Measurements from ENCODE around the gene ACVR1B. TPM values are rescaled to one million over a fixed set of nuclear protein-coding genes. Genes with fewer than 3 reads are reported as not detected.

The ACVR1B gene
- total and polyA plus RNA-seq, 9 of the 15 experiments (the other 6 are each of a cell fraction or from before 2014, with no cell fraction given) = 0.97 to 15.1 (median 6.8) TPM

- TF ChIP-seq CEBPB (tag; IDR thresholded peaks at IDR 0.05) (peak; percentile 66), RFX7 (CRISPR knock-in tag; IDR thresholded peaks at IDR 0.05) (no peak)
Observed at GRCh38 chr12:52005903-52006703, 54.6 kb downstream of the ACVR1B start (continued).

GRCh38 chr12:52006726-52007157 lies 55.2 kb downstream of the ACVR1B start, which contains the start of gene TAMALIN:
TSS of gene TAMALIN (plus strand) at chr12:52006946. CDS start at chr12:52007020, 74 bp downstream.
- Histone ChIP-seq H3K9me3 (replicated peaks; ENCODE audit: control insufficient read depth, insufficient read depth, low read depth, low read length) (no peaks in the 10 kb centered on the region), H3K27ac (ENCODE audit: extremely low read depth, low read depth, low read length) (no peak within 1 kb of the TSS), H2AFZ (ENCODE audit: low read depth, low read length) (no peak within 1 kb of the TSS), H4K20me1 (replicated peaks; ENCODE audit: control insufficient read depth, insufficient read depth, low read length) (no peaks in the 10 kb centered on the region), H3K4me1 (replicated peaks in 1 of 2; ENCODE audit: control insufficient read depth in 2 of 2, insufficient read depth in 2 of 2, low read length in 2 of 2) (peaks cover 20 to 42% of the 10 kb centered on the region in 2 experiments), H3K9ac (ENCODE audit: insufficient read depth in 1 of 2, low read depth in 2 of 2, low read length in 2 of 2) (peak within 1 kb of the TSS in 1 of 2 experiments; percentile 77; a peak in 2 of 4 replicates), H3K4me3 (no peak within 1 kb of the TSS), H3K4me2 (ENCODE audit: insufficient read depth, low read length) (no peak within 1 kb of the TSS), H3K27me3 (ENCODE audit: control insufficient read depth in 2 of 2, insufficient read depth in 2 of 2, low read length in 2 of 2) (no peaks in the 10 kb centered on the region), H3K9me1 (ENCODE audit: control insufficient read depth, insufficient read depth, low read length) (no peaks in the 10 kb centered on the region), H3K36me3 (ENCODE audit: control insufficient read depth, insufficient read depth, low read length) (no peaks in the 10 kb centered on the region), H3K79me2 (ENCODE audit: control insufficient read depth, insufficient read depth, low read length) (no peaks in the 10 kb centered on the region)
- no TSS peak for BruUV-seq (replicated peaks)
- in situ Hi-C loops (cut with MboI) (loop anchor here (25.0 kb wide), 1 partner anchor 594 kb away; the partner anchor contains the start of gene SLC4A8), intact Hi-C loops (cut with micrococcal nuclease) (no loop called here)
- ChIA-PET CTCF (ENCODE audit: low intra/inter-chr PET ratio) (interaction anchor here (0.6 to 5.4 kb wide), 3 partner anchors 14 to 105 kb away, joined by 3 to 63 read pairs (median 4); no protein-coding TSS in a partner anchor), POLR2A (interaction anchor here (0.5 to 1.1 kb wide), 2 partner anchors 14 to 24 kb away, joined by 3 read pairs; no protein-coding TSS in a partner anchor)
- FAIRE-seq (no peak), DNase-seq (ENCODE audit: extremely low read depth in 1 of 4, low spot score in 3 of 4) (peak in 2 of 4 experiments; percentile 81 to 82), ATAC-seq (no peak)
- TF ChIP-seq ZBTB7A (IDR thresholded peaks at IDR 0.05; ENCODE audit: borderline replicate concordance, control insufficient read depth, low read depth, low read length) (0 out of 2 replicates have a peak, but pooled peaks have one; percentile 24), HDAC8 (tag; IDR thresholded peaks at IDR 0.05) (no peak)
- 30% methylated on average over 17 of the region's 60 CpGs for WGBS (ENCODE audit: insufficient coverage, low coverage, missing lambda C conversion rate)
